ENCODE results near the gene RANBP10.

GRCh38 chr16:67746846-67747245 lies 59.5 kb downstream of the RANBP10 start:
- TF ChIP-seq EZH2 (IDR thresholded peaks at IDR 0.05) = no peak
- TF ChIP-seq POLR2AphosphoS5 (IDR thresholded peaks at IDR 0.05; ENCODE audit: borderline replicate concordance, low read depth, low read length) = no peak
- TF ChIP-seq FOXP2 (optimal IDR thresholded peaks at IDR 0.05; ENCODE audit: control extremely low read depth, extremely low read length, insufficient read depth) = no peak

All from SK-N-MC (cell line).